HG02884 (cell line): ENCODE data around the gene VAC14.

Source experiments
- ATAC-seq: cut with Tn5 transposase; IDR thresholded peaks from one replicate; pipeline ENCODE4 v1.9.1; 2021; ENCODE audit warnings: mild to moderate bottlenecking, moderate library complexity; ENCODE audit not compliant: unreplicated experiment

Gene VAC14

GRCh38 chr16:70726892-70727361 is 74.0 kb downstream of the VAC14 start:
- no peak for ATAC-seq

GRCh38 chr16:70725912-70726828 is 74.8 kb downstream of the VAC14 start:
- ATAC-seq = no peak

GRCh38 chr16:70725024-70725911 is 75.7 kb downstream of the VAC14 start:
- no peak for ATAC-seq

GRCh38 chr16:70724146-70725023 is 76.6 kb downstream of the VAC14 start:
- no peak for ATAC-seq

GRCh38 chr16:70723740-70724145 is 77.2 kb downstream of the VAC14 start:
- ATAC-seq = no peak

- no peak for ATAC-seq
Observed at GRCh38 chr16:70721202-70721963, 79.6 kb downstream of the VAC14 start.

GRCh38 chr16:70720425-70721201 is 80.3 kb downstream of the VAC14 start:
- no peak for ATAC-seq

- no peak for ATAC-seq
Observed at GRCh38 chr16:70717065-70717464, 83.9 kb downstream of the VAC14 start.

GRCh38 chr16:70715860-70716357 is 85.0 kb downstream of the VAC14 start:
- ATAC-seq = no peak

GRCh38 chr16:70715055-70715858 is 85.7 kb downstream of the VAC14 start:
- ATAC-seq = no peak

- no peak for ATAC-seq
Observed at GRCh38 chr16:70714581-70715054, 86.3 kb downstream of the VAC14 start.

- ATAC-seq = no peak
Observed at GRCh38 chr16:70713824-70714223, 87.1 kb downstream of the VAC14 start.

- ATAC-seq = no peak
Observed at GRCh38 chr16:70713342-70713741, 87.6 kb downstream of the VAC14 start.

GRCh38 chr16:70712942-70713341 is 88.0 kb downstream of the VAC14 start:
- ATAC-seq = no peak

- ATAC-seq = no peak
Observed at GRCh38 chr16:70712359-70712758, 88.6 kb downstream of the VAC14 start.

- ATAC-seq = no peak
Observed at GRCh38 chr16:70711211-70712031, 89.5 kb downstream of the VAC14 start.
